B cell (primary cell): ENCODE data around the gene MRPS23. TPM values are rescaled to one million over a fixed set of nuclear protein-coding genes. Genes with fewer than 3 reads are reported as not detected.
A peak's percentile ranks its signal among the peaks of the same experiment; 100 is the strongest.
"Not testable (repeated sequence)": the region's sequence is repeated elsewhere in the genome, so short reads cannot be mapped to it uniquely, and the experiment has no call there.

ENCODE experiments used
- ATAC-seq: fragments of 200-7000 bp; cut with Tn5 transposase; one replicate; pipeline ENCODE4 v1.10.0; 2021; ENCODE audit warnings: low read depth, mild to moderate bottlenecking, moderate number of reproducible peaks, moderate library complexity
- CTCF ChIA-PET: fragments of 350-600 bp; sonication (Branson Sonifier 250); formaldehyde crosslinking; loops from one replicate; lab custom pipeline; 2021; ENCODE audit warnings: antibody characterized with exemption, inconsistent platforms; lab: Charles Lee
- POLR2A ChIA-PET: fragments of 350-600 bp; sonication (Branson Sonifier 250); formaldehyde crosslinking; loops from one replicate; lab custom pipeline; 2021; ENCODE audit warnings: antibody characterized with exemption; lab: Charles Lee
- DNase-seq: peaks from one replicate; pipeline ENCODE4 v3.0.0; 2013
- H2AFZ ChIP-seq: 2 replicates; pipeline ENCODE4 v1.6.1; 2012; ENCODE audit warnings: mild to moderate bottlenecking, low read depth, low read length; ENCODE audit not compliant: insufficient read depth, poor library complexity, severe bottlenecking
- H3K27ac ChIP-seq, 2 donors: 1 replicate in 1 of 2; 2 replicates in 1 of 2; pipeline ENCODE4 v1.5.1; 2012 to 2013; ENCODE audit warnings: low read length in 2 of 2, mild to moderate bottlenecking in 2 of 2, moderate library complexity in 1 of 2
- H3K27me3 ChIP-seq, 4 experiments: fragments of 200-600 bp in 1 of 4; sonication (generic) in 1 of 4; replicated peaks in 1 of 4; 1 replicate in 2 of 4; 2 replicates in 2 of 4; pipeline versions ENCODE4 v1.6.1 to v1.7.0; 2013 to 2016; ENCODE audit warnings: low read length in 3 of 4, mild to moderate bottlenecking in 2 of 4, mixed read lengths in 1 of 4, moderate library complexity in 1 of 4; ENCODE audit not compliant: insufficient read depth in 4 of 4, control insufficient read depth in 3 of 4; ENCODE audit errors: control extremely low read depth in 1 of 4
- H3K36me3 ChIP-seq, 2 experiments: replicated peaks in 1 of 2; 1 replicate in 1 of 2; 2 replicates in 1 of 2; pipeline versions ENCODE4 v1.6.1 to v1.7.1; 2013; ENCODE audit warnings: low read length in 1 of 2; ENCODE audit not compliant: insufficient read depth in 2 of 2, control insufficient read depth in 1 of 2; ENCODE audit errors: control extremely low read depth in 1 of 2, extremely low read depth in 1 of 2
- H3K4me1 ChIP-seq, 2 donors: fragments of 200-600 bp in 1 of 2; sonication (generic) in 1 of 2; 1 replicate in 1 of 2; 2 replicates in 1 of 2; pipeline versions ENCODE4 v1.5.1 to v1.6.1; 2013 to 2017; ENCODE audit warnings: low read length in 2 of 2; ENCODE audit not compliant: control insufficient read depth in 2 of 2, insufficient read depth in 2 of 2
- H3K4me2 ChIP-seq: replicated peaks from 2 replicates; pipeline ENCODE3; 2012; ENCODE audit warnings: mild to moderate bottlenecking, low read depth, low read length; ENCODE audit not compliant: poor library complexity, severe bottlenecking
- H3K4me3 ChIP-seq, 5 experiments: fragments of 200-600 bp in 1 of 5; sonication (generic) in 1 of 5; 1 replicate in 3 of 5; 2 replicates in 2 of 5; pipeline versions ENCODE4 v1.5.1 to v1.7.0; 2011 to 2016; ENCODE audit warnings: low read length in 4 of 5, mild to moderate bottlenecking in 4 of 5, low read depth in 2 of 5, control low read depth in 1 of 5, moderate library complexity in 1 of 5; ENCODE audit not compliant: insufficient read depth in 1 of 5; ENCODE audit errors: control extremely low read depth in 1 of 5, extremely low read depth in 1 of 5
- H3K79me2 ChIP-seq: fragments of 200-600 bp; sonication (generic); one replicate; pipeline ENCODE4 v1.6.0; 2016; ENCODE audit warnings: low read length; ENCODE audit not compliant: control insufficient read depth, insufficient read depth
- H3K9ac ChIP-seq: fragments of 200-600 bp; sonication (generic); 2 replicates; pipeline ENCODE4 v1.6.1; 2017; ENCODE audit warnings: mild to moderate bottlenecking, low read length, moderate library complexity
- H3K9me3 ChIP-seq, 3 donors: one replicate each; pipeline versions ENCODE4 v1.6.1 to v1.7.1; 2013; ENCODE audit warnings: low read length in 2 of 3; ENCODE audit not compliant: control insufficient read depth in 2 of 3, insufficient read depth in 1 of 3; ENCODE audit errors: control extremely low read depth in 1 of 3
- H4K20me1 ChIP-seq: 2 replicates; pipeline ENCODE4 v1.6.0; 2012; ENCODE audit warnings: mild to moderate bottlenecking, low read length; ENCODE audit not compliant: insufficient read depth, control insufficient read depth, poor library complexity, severe bottlenecking
- H3K27ac Mint-ChIP-seq: one replicate; pipeline ENCODE4 v1.8.0; 2021; ENCODE audit warnings: mixed read lengths
- H3K27me3 Mint-ChIP-seq: one replicate; pipeline ENCODE4 v1.8.0; 2021; ENCODE audit warnings: mixed read lengths
- H3K4me1 Mint-ChIP-seq: one replicate; pipeline ENCODE4 v1.8.0; 2021; ENCODE audit warnings: mixed read lengths
- H3K4me3 Mint-ChIP-seq: one replicate; pipeline ENCODE4 v1.8.0; 2021; ENCODE audit warnings: mixed read lengths
- H3K9me3 Mint-ChIP-seq: one replicate; pipeline ENCODE4 v1.8.0; 2022; ENCODE audit warnings: mixed read lengths; ENCODE audit not compliant: insufficient read depth
- CTCF ChIP-seq: fragments of 200-600 bp; IDR thresholded peaks from one replicate; pipeline ENCODE4 v1.8.0; 2022; ENCODE audit warnings: antibody characterized with exemption, mild to moderate bottlenecking
- EZH2 ChIP-seq: IDR thresholded peaks from 2 replicates; pipeline ENCODE4 v1.6.1; 2012; ENCODE audit warnings: borderline replicate concordance, low read depth, mild to moderate bottlenecking, moderate library complexity, low read length; ENCODE audit not compliant: insufficient read depth, poor library complexity, severe bottlenecking
- WGBS: methylation state at CpG from one replicate; pipeline ENCODE4 v1.1.5; 2013; ENCODE audit warnings: missing lambda C conversion rate; ENCODE audit not compliant: insufficient coverage; 5-methylcytosine and 5-hydroxymethylcytosine counted together
- intact Hi-C: fragments of 100-400 bp; cut with micrococcal nuclease; formaldehyde crosslinking; loops from one replicate; pipeline ENCODE4 v1.10.0; 2022
- polyA plus RNA-seq: library from polyadenylated mRNA; depleted of rRNA; stranded (reverse); fragments of >200 nt; gene quantifications from 2 replicates; pipeline ENCODE4 v1.2.3, GENCODE V29; 2012
- total RNA-seq, 2 donors: library from RNA; stranded (reverse); fragments of 120-200 nt in 1 of 2; gene quantifications; 1 replicate in 1 of 2; 2 replicates in 1 of 2; pipeline versions ENCODE4 v1.2.3 to v1.2.4, GENCODE V29; 2013 to 2022

The MRPS23 gene
- total and polyA plus RNA-seq, 2 donors (not counting 1 experiment from before 2014, with no cell fraction given): 10.3 to 25.4 TPM

GRCh38 chr17:57849163-57849873 lies 526 bp downstream of the MRPS23 start:
- Histone ChIP-seq H3K27ac (peak overlapping the region; percentile 86 to 92), H3K4me2 (peak overlapping the region; percentile 93), H4K20me1 (peaks cover 25% of the 10 kb centered on the region), H3K79me2 (peaks cover 38% of the 10 kb centered on the region), H3K9ac (peak overlapping the region; percentile 85), H3K4me3 (peak overlapping the region; percentile 64 to 96 (median 85)), H2AFZ (peak overlapping the region; percentile 94), H3K4me1 (peaks cover 17 to 28% of the 10 kb centered on the region in 2 donors), H3K36me3 (peaks cover 4 to 18% of the 10 kb centered on the region in 2 experiments), H3K27me3 (no peaks in the 10 kb centered on the region), H3K9me3 (no peaks in the 10 kb centered on the region)
- no peak for TF ChIP-seq CTCF
- no peak for TF ChIP-seq EZH2
- ATAC-seq (no peak), DNase-seq (no peak)
- H3K4me3 Mint-ChIP-seq: peak overlapping the region; percentile 99
- H3K27ac Mint-ChIP-seq: peak overlapping the region; percentile 100
- intact Hi-C loops: no loop called here
- no peaks in the 10 kb centered on the region for H3K9me3 Mint-ChIP-seq
- ChIA-PET CTCF (interaction anchor here (1.8 to 18.1 kb wide), 5 partner anchors 10 to 158 kb away, joined by 5 to 468 read pairs (median 25); partner anchors contain the start of genes SRSF1 and VEZF1), POLR2A (interaction anchor here (0.6 to 1.9 kb wide), 8 partner anchors 11 to 592 kb away, joined by 3 to 10 read pairs (median 4); partner anchors contain the start of genes SRSF1 and VEZF1)
- 25% methylated on average over 27 of the region's 27 CpGs for WGBS
- H3K27me3 Mint-ChIP-seq: no peaks in the 10 kb centered on the region
- H3K4me1 Mint-ChIP-seq: peaks cover 39% of the 10 kb centered on the region

GRCh38 chr17:57846056-57846945 lies 3.5 kb downstream of the MRPS23 start:
- intact Hi-C loops, POLR2A ChIA-PET, H3K4me3 ChIP-seq, H3K27ac Mint-ChIP-seq, H3K9me3 ChIP-seq, H3K27me3 Mint-ChIP-seq, H2AFZ ChIP-seq, DNase-seq, H3K9ac ChIP-seq, H3K4me3 Mint-ChIP-seq, H3K27me3 ChIP-seq, ATAC-seq, H3K4me2 ChIP-seq, H3K9me3 Mint-ChIP-seq, H3K27ac ChIP-seq: not testable (repeated sequence)
- H3K79me2 ChIP-seq: peaks cover 47% of the 10 kb centered on the region
- peaks cover 38% of the 10 kb centered on the region for H3K4me1 Mint-ChIP-seq
- H3K4me1 ChIP-seq: peaks cover 17 to 28% of the 10 kb centered on the region in 2 donors
- H4K20me1 ChIP-seq: peaks cover 44% of the 10 kb centered on the region
- CTCF ChIA-PET: interaction anchor here (0.6 to 2.3 kb wide), 2 partner anchors 13 to 52 kb away, joined by 3 to 10 read pairs; no protein-coding TSS in a partner anchor
- H3K36me3 ChIP-seq: peaks cover 4 to 22% of the 10 kb centered on the region in 2 experiments
- 100% methylated on average over 6 of the region's 32 CpGs for WGBS
